Endothelial cell (in vitro differentiated cells): ENCODE results near the gene ATP8A2. TPM values are rescaled to one million over a fixed set of nuclear protein-coding genes. Genes with fewer than 3 reads are reported as not detected.

Experiments used
- DNase-seq: peaks from one replicate; pipeline ENCODE4 v3.0.0; 2021; ENCODE audit warnings: low spot score
- H3K27ac Mint-ChIP-seq: one replicate; pipeline ENCODE4 v1.8.0; 2021; ENCODE audit warnings: mixed read lengths, inconsistent platforms; ENCODE audit not compliant: unreplicated experiment
- H3K27me3 Mint-ChIP-seq: one replicate; pipeline ENCODE4 v1.8.0; 2021; ENCODE audit warnings: mild to moderate bottlenecking, moderate library complexity, mixed read lengths, inconsistent platforms; ENCODE audit not compliant: unreplicated experiment
- H3K36me3 Mint-ChIP-seq: one replicate; pipeline ENCODE4 v1.8.0; 2021; ENCODE audit warnings: mild to moderate bottlenecking, low read depth, mixed read lengths, inconsistent platforms; ENCODE audit not compliant: unreplicated experiment
- H3K4me1 Mint-ChIP-seq: one replicate; pipeline ENCODE4 v1.8.0; 2021; ENCODE audit warnings: mild to moderate bottlenecking, mixed read lengths, inconsistent platforms; ENCODE audit not compliant: unreplicated experiment
- H3K4me3 Mint-ChIP-seq: one replicate; pipeline ENCODE4 v1.8.0; 2021; ENCODE audit warnings: mild to moderate bottlenecking, mixed read lengths, inconsistent platforms; ENCODE audit not compliant: unreplicated experiment
- H3K9me3 Mint-ChIP-seq: one replicate; pipeline ENCODE4 v1.8.0; 2021; ENCODE audit warnings: mixed read lengths, inconsistent platforms; ENCODE audit not compliant: unreplicated experiment
- total RNA-seq: library from RNA; stranded (reverse); fragmentation: NEBNext Ultra II Directional; extraction: Animal tissue kit (Norgen Biotek cat#: 25700); gene quantifications from one replicate; pipeline ENCODE4 v1.2.1, GENCODE V29; 2021; ENCODE audit not compliant: unreplicated experiment
- TF ChIP-seq, protein P1 (sequence below): fragments of 200-600 bp; sonication (generic); IDR thresholded peaks from one replicate; pipeline ENCODE4 v1.5.0; 2021; ENCODE audit warnings: antibody characterized with exemption; ENCODE audit not compliant: unreplicated experiment

ATP8A2 gene
- total RNA-seq, 1 donor from 2014 or later: 2.1 TPM

DNA sequence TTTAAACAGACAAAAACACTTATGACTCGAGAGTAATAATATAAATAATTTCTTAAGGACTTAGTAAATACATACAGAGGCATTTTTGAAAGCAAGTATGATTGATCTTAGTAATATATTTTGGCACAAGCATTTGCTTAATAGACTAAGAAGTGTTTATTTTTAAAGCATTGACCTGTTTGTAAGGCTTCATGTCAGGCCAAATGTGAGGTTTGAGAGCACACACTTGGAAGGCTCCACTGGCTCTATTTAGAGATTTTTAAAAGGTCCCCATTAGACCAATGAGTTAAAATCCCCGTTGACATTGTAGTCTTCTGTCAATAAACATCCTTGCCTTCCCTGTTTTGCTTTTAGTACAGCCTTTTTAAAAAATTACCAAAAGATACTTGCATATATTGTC lies 50.4 kb downstream of the ATP8A2 start:
- Mint-ChIP-seq H3K4me3 (no peak overlapping the region), H3K36me3 (no peaks in the 10 kb centered on the region), H3K9me3 (no peaks in the 10 kb centered on the region), H3K4me1 (peaks cover 2% of the 10 kb centered on the region), H3K27ac (no peak overlapping the region), H3K27me3 (peaks cover 1% of the 10 kb centered on the region)
- DNase-seq: no peak
- TF ChIP-seq, protein P1, sequence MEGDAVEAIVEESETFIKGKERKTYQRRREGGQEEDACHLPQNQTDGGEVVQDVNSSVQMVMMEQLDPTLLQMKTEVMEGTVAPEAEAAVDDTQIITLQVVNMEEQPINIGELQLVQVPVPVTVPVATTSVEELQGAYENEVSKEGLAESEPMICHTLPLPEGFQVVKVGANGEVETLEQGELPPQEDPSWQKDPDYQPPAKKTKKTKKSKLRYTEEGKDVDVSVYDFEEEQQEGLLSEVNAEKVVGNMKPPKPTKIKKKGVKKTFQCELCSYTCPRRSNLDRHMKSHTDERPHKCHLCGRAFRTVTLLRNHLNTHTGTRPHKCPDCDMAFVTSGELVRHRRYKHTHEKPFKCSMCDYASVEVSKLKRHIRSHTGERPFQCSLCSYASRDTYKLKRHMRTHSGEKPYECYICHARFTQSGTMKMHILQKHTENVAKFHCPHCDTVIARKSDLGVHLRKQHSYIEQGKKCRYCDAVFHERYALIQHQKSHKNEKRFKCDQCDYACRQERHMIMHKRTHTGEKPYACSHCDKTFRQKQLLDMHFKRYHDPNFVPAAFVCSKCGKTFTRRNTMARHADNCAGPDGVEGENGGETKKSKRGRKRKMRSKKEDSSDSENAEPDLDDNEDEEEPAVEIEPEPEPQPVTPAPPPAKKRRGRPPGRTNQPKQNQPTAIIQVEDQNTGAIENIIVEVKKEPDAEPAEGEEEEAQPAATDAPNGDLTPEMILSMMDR: no peak

DNA sequence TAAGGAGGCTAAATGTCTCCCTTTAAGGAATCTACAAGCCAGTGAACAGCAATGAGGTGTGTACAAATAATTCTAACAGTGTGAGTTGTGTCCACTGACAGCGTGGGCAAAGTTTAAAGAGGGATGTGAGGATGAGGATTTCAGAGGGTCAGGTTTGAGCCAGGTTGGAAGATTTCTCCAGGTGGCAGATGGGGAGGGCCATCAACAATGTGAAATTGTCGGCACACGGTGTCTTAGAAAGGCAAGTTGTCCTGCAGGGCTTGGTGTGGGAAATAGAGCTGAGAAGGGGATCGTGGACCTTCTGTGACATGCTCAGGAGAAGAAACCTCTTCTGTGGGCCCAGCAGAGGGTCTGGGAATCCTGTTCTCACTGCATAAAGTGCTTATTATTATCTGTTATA lies 52.1 kb downstream of the ATP8A2 start:
- no peak overlapping the region for H3K27ac Mint-ChIP-seq
- no peaks in the 10 kb centered on the region for H3K9me3 Mint-ChIP-seq
- no peak overlapping the region for H3K4me3 Mint-ChIP-seq
- no peak for DNase-seq
- no peaks in the 10 kb centered on the region for H3K27me3 Mint-ChIP-seq
- TF ChIP-seq, protein P1: no peak
- H3K36me3 Mint-ChIP-seq: no peaks in the 10 kb centered on the region
- no peaks in the 10 kb centered on the region for H3K4me1 Mint-ChIP-seq

DNA sequence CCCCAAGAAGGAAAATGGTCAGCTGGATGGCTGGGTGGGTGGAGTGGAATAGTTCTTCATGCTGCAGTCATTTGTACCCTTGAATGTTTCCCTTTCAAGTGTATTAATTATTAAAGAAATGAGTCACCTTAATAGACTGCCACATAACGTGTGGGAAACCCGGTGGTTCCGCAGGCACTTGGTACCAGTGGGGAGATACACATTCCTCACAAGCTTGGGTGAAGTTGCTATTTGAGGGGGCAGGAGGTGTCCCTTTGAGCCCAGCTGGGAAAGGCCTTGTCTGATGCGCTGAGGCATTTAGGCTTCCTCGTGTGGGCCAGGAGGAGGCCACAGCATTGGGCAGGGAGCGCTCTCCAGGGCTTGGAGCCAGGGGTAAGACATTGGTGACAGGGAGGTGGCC lies 57.7 kb downstream of the ATP8A2 start:
- H3K27ac Mint-ChIP-seq: no peak overlapping the region

DNA sequence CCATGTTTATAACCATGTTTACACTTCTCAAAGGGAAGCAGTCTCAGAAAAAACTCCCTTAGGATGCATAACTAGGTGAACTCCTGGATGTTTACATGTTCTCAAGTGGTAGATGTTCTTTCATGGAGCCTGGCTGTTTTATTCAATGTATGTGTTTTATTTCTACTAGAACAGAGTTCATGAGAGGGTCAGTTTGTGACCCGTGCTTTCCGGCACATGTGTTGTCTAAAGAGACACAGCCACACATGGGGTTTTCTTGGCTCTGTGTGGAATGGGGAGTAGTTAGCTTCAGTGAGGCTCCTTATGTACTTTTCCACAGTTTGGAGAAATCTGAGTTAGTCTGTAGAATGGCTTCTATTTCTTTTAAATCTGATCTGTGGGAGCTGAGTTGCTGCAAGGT lies 60.9 kb downstream of the ATP8A2 start:
- H3K36me3 Mint-ChIP-seq: no peaks in the 10 kb centered on the region
- H3K27ac Mint-ChIP-seq: no peak overlapping the region
- H3K27me3 Mint-ChIP-seq: no peaks in the 10 kb centered on the region
- H3K4me1 Mint-ChIP-seq: peaks cover 6% of the 10 kb centered on the region
- DNase-seq: no peak
- no peak overlapping the region for H3K4me3 Mint-ChIP-seq
- TF ChIP-seq, protein P1: no peak
- H3K9me3 Mint-ChIP-seq: no peaks in the 10 kb centered on the region

More for the DNA sequence above, 57.7 kb downstream of the ATP8A2 start:
- DNase-seq: no peak
- Mint-ChIP-seq H3K27me3 (no peaks in the 10 kb centered on the region), H3K9me3 (no peaks in the 10 kb centered on the region), H3K4me1 (peaks cover 6% of the 10 kb centered on the region), H3K36me3 (no peaks in the 10 kb centered on the region), H3K4me3 (no peak overlapping the region)
- TF ChIP-seq, protein P1: no peak

DNA sequence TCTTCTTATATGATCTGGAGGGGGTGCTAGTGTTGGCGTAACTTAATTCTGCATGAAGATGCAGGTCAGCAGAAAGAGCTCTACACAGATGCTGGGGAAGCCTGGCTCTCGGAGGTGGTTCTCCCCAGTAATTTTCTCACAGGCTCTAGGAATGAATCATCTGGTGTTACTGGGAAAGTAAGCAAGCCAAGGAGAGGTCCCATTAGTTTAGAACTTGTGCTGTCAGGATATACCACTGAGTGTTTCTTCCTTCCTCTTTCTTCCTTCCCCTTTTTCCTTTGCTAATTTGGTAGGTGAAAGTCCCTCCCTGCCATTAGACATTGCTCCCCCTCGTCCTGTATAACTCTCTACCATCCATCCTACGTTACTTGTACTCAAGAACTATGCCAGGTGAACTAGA lies 68.3 kb downstream of the ATP8A2 start:
- Mint-ChIP-seq H3K9me3 (no peaks in the 10 kb centered on the region), H3K36me3 (no peaks in the 10 kb centered on the region), H3K4me1 (peaks cover 18% of the 10 kb centered on the region), H3K27me3 (no peaks in the 10 kb centered on the region), H3K4me3 (no peak overlapping the region), H3K27ac (no peak overlapping the region)
- DNase-seq: no peak
- TF ChIP-seq, protein P1: no peak
